ENCODE measurements around the gene SPTBN5.

The SPTBN5 gene

GRCh38 chr15:41927536-41927935, 33.7 kb upstream of the SPTBN5 start:
- H3K4me3 ChIP-seq (replicated peaks in 1 of 2; ENCODE audit: low read depth in 2 of 2, low read length in 2 of 2), result no peak overlapping the region
- no peak for DNase-seq (ENCODE audit: low read depth in 2 of 2)
- no peak for TF ChIP-seq CTCF (IDR thresholded peaks at IDR 0.05; ENCODE audit: low read depth, low read length)

GRCh38 chr15:41926185-41927056, 32.6 kb upstream of the SPTBN5 start:
- DNase-seq (ENCODE audit: low read depth in 2 of 2), result peak; percentile 34 to 43
- TF ChIP-seq CTCF (IDR thresholded peaks at IDR 0.05; ENCODE audit: low read depth, low read length), result no peak
- no peak overlapping the region for H3K4me3 ChIP-seq (replicated peaks in 1 of 2; ENCODE audit: low read depth in 2 of 2, low read length in 2 of 2)

- H3K4me3 ChIP-seq (replicated peaks in 1 of 2; ENCODE audit: low read depth in 2 of 2, low read length in 2 of 2), result no peak overlapping the region
- no peak for DNase-seq (ENCODE audit: low read depth in 2 of 2)
- TF ChIP-seq CTCF (IDR thresholded peaks at IDR 0.05; ENCODE audit: low read depth, low read length), result no peak
Observed at GRCh38 chr15:41925086-41925608, 31.3 kb upstream of the SPTBN5 start.

GRCh38 chr15:41923401-41923997, 29.6 kb upstream of the SPTBN5 start:
- no peak for TF ChIP-seq CTCF (IDR thresholded peaks at IDR 0.05; ENCODE audit: low read depth, low read length)
- DNase-seq (ENCODE audit: low read depth in 2 of 2), result no peak
- no peak overlapping the region for H3K4me3 ChIP-seq (replicated peaks in 1 of 2; ENCODE audit: low read depth in 2 of 2, low read length in 2 of 2)

GRCh38 chr15:41922353-41922752, 28.5 kb upstream of the SPTBN5 start:
- no peak overlapping the region for H3K4me3 ChIP-seq (replicated peaks in 1 of 2; ENCODE audit: low read depth in 2 of 2, low read length in 2 of 2)
- DNase-seq (ENCODE audit: low read depth in 2 of 2), result no peak
- TF ChIP-seq CTCF (IDR thresholded peaks at IDR 0.05; ENCODE audit: low read depth, low read length), result no peak

GRCh38 chr15:41921639-41922038, 27.8 kb upstream of the SPTBN5 start:
- TF ChIP-seq CTCF (IDR thresholded peaks at IDR 0.05; ENCODE audit: low read depth, low read length), result no peak
- DNase-seq (ENCODE audit: low read depth in 2 of 2), result no peak
- no peak overlapping the region for H3K4me3 ChIP-seq (replicated peaks in 1 of 2; ENCODE audit: low read depth in 2 of 2, low read length in 2 of 2)
